Epithelial cell of esophagus (primary cell): Measurements from ENCODE around the gene SLC17A8.

Source experiments
- DNase-seq: peaks from one replicate; pipeline ENCODE4 v3.0.0; 2010; ENCODE audit warnings: low read depth
- H3K4me3 ChIP-seq: 2 replicates; pipeline ENCODE4 v1.5.1; 2011; ENCODE audit warnings: mild to moderate bottlenecking, low read length, control low read depth
- CTCF ChIP-seq: IDR thresholded peaks from 2 replicates; pipeline ENCODE4 v1.5.1; 2011; ENCODE audit warnings: low read depth, mild to moderate bottlenecking, low read length, control low read depth, inconsistent platforms; ENCODE audit not compliant: insufficient read depth; ENCODE audit errors: missing control alignments

The SLC17A8 gene

GRCh38 chr12:100437038-100437841, 80.4 kb downstream of the SLC17A8 start:
- DNase-seq: no peak
- H3K4me3 ChIP-seq: no peak overlapping the region
- TF ChIP-seq CTCF: no peak

- no peak for DNase-seq
- TF ChIP-seq CTCF: no peak
- H3K4me3 ChIP-seq: no peak overlapping the region
Measured at GRCh38 chr12:100439797-100440196, 82.9 kb downstream of the SLC17A8 start.

GRCh38 chr12:100442403-100442802, 85.5 kb downstream of the SLC17A8 start:
- DNase-seq: no peak
- no peak overlapping the region for H3K4me3 ChIP-seq
- no peak for TF ChIP-seq CTCF

GRCh38 chr12:100443434-100443833, 86.6 kb downstream of the SLC17A8 start:
- no peak for TF ChIP-seq CTCF
- no peak overlapping the region for H3K4me3 ChIP-seq
- no peak for DNase-seq

DNA sequence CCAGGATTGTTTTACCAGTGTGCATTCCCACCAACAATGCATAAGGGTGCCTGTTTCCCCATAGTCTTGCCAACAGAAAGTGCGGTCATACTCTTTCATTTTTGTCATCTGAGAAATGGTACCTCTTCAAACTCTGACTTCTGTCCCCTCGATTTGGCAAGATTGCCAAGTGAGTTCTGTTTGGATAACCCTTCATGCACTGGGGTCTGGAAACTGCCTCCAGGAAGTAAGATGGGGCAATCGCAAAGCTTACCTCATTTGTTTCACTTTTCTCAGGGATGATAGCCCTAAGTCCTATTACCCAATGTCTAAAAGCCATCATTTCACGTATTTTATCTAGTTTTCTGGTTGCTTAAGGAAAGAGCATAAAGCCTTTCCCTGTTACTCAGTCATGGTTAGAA, 88.2 kb downstream of the SLC17A8 start:
- TF ChIP-seq CTCF: no peak
- no peak for DNase-seq
- no peak overlapping the region for H3K4me3 ChIP-seq

GRCh38 chr12:100447381-100447780, 90.5 kb downstream of the SLC17A8 start:
- no peak overlapping the region for H3K4me3 ChIP-seq
- DNase-seq: no peak
- no peak for TF ChIP-seq CTCF

- DNase-seq: no peak
- no peak overlapping the region for H3K4me3 ChIP-seq
- no peak for TF ChIP-seq CTCF
Measured at GRCh38 chr12:100448656-100449055, 91.8 kb downstream of the SLC17A8 start.
